ENCODE measurements around the gene TEDC2.
A peak's percentile ranks its signal among the peaks of the same experiment; 100 is the strongest.

The TEDC2 gene

GRCh38 chr16:2483939-2484897, 24.3 kb downstream of the TEDC2 start:
- POLR2A ChIA-PET (ENCODE audit: low non-redundant PET), result no interaction called here
- H3K27ac ChIP-seq, result peak overlapping the region; percentile 50; the same call in 1 of the 2 replicates
- CTCF ChIA-PET, result interaction anchor here (0.6 to 2.1 kb wide), 3 partner anchors 16 to 656 kb away, joined by 3 to 8 read pairs (median 6); no protein-coding TSS in a partner anchor

DNA sequence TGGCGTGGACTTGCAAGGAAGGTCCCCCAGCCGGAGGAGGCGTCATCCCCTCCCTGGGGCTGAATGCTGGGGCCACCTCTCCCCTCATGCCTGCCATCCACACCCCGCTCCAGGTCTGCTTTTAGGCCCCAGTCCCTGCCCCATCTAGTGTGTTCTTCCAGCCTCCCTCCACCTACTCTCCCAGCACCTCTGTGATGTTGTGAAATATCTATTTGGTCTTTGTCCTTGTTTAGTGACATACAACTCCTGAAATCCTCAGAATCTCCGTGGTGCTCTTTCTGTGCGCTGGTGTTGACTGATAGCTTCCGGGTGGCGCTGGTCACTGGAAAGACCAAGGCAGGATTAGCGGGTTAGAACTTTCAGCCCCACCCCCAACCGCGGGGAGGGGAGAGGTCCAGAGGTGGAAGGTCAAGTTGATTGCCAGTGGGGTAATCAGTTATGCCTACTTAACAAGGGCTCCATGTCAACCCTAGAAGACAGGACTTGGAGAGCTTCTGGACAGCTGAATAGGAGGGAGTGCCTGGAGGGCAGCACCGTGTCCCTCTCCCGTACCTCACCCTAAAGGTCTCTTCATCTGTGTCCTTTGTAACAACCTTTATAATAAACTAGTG, 25.1 kb downstream of the TEDC2 start:
- TF ChIP-seq, protein P1, sequence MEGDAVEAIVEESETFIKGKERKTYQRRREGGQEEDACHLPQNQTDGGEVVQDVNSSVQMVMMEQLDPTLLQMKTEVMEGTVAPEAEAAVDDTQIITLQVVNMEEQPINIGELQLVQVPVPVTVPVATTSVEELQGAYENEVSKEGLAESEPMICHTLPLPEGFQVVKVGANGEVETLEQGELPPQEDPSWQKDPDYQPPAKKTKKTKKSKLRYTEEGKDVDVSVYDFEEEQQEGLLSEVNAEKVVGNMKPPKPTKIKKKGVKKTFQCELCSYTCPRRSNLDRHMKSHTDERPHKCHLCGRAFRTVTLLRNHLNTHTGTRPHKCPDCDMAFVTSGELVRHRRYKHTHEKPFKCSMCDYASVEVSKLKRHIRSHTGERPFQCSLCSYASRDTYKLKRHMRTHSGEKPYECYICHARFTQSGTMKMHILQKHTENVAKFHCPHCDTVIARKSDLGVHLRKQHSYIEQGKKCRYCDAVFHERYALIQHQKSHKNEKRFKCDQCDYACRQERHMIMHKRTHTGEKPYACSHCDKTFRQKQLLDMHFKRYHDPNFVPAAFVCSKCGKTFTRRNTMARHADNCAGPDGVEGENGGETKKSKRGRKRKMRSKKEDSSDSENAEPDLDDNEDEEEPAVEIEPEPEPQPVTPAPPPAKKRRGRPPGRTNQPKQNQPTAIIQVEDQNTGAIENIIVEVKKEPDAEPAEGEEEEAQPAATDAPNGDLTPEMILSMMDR (conservative IDR thresholded peaks at IDR 0.05; ENCODE audit: low read depth), result no peak
- ChIA-PET CTCF (interaction anchor here (0.6 to 2.1 kb wide), 2 partner anchors 16 to 657 kb away, joined by 3 to 6 read pairs; no protein-coding TSS in a partner anchor), POLR2A (ENCODE audit: low non-redundant PET) (no interaction called here)
- no peak for DNase-seq (ENCODE audit: low spot score)
- H3K27ac ChIP-seq, result peak overlapping the region; percentile 7; the same call in 1 of the 2 replicates

More at GRCh38 chr16:2483939-2484897, 24.3 kb downstream of the TEDC2 start:
- TF ChIP-seq, protein P1 (conservative IDR thresholded peaks at IDR 0.05; ENCODE audit: low read depth), result no peak
- no peak for DNase-seq (ENCODE audit: low spot score)

- TF ChIP-seq, protein P1 (conservative IDR thresholded peaks at IDR 0.05; ENCODE audit: low read depth), result no peak
- no peak for DNase-seq (ENCODE audit: low spot score)
- ChIA-PET POLR2A (ENCODE audit: low non-redundant PET) (no interaction called here), CTCF (interaction anchor here (2.1 kb wide), 1 partner anchor 15 kb away, joined by 6 read pairs; no protein-coding TSS in a partner anchor)
- H3K27ac ChIP-seq, result no peak overlapping the region
Measured at GRCh38 chr16:2485811-2486507, 26.1 kb downstream of the TEDC2 start.

DNA sequence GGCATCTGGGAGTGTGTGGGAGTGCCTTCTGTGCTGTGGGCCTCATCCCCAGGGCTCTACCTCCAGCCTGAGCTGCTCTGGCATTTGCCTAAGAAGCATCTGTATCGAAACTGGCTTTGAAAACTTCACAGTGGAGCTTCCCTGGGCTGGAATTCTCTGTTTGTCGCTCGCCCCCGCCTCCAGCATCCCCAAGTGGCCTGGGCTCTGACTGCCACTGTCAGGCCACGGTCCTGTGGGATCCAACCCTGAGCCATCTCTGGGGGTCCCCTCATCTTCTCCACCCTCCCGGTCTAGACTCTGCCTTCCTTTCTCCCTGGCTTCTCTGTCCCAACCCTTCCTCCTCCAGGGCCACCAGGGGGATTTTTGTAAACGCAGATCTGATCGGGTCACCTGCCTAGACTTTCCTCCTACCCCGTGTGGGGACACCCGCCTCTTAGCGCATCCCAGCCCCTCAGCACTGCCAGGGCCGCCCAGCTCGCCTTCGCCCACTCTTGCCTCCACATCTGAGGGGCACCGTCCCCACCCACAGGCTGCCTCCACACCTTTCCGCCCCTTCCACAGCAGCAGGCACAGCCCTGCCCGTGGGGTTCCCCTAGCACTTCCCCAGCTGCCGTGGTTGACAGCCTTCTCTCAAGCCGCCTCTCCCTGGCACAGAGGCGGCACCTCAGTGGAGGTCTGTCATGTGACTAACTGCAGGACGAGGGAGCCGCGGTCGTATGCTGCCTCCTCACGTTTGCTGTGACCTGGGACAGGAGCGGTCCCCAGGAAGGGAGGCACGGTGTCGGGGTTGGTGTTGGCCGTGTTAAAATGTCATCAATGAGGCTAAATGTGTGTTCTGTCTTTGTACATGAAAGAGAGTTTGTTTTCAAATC, 27.0 kb downstream of the TEDC2 start:
- TF ChIP-seq, protein P1 (conservative IDR thresholded peaks at IDR 0.05; ENCODE audit: low read depth), result no peak
- 0 out of 2 replicates have a peak overlapping the region, but pooled peaks have one; percentile 3 for H3K27ac ChIP-seq
- ChIA-PET CTCF (no interaction called here), POLR2A (ENCODE audit: low non-redundant PET) (no interaction called here)
- DNase-seq (ENCODE audit: low spot score), result no peak

GRCh38 chr16:2487517-2487842, 27.6 kb downstream of the TEDC2 start:
- POLR2A ChIA-PET (ENCODE audit: low non-redundant PET), result no interaction called here
- DNase-seq (ENCODE audit: low spot score), result no peak
- TF ChIP-seq, protein P1 (conservative IDR thresholded peaks at IDR 0.05; ENCODE audit: low read depth), result no peak
- CTCF ChIA-PET, result no interaction called here
- H3K27ac ChIP-seq, result 0 out of 2 replicates have a peak overlapping the region, but pooled peaks have one; percentile 3

All from RWPE1 (cell line).